SK-N-SH treated with all-trans-retinoic acid at 6 μM for 48 hours (cell line): ENCODE results near the gene SREBF2.

Experiments
- CREB5 ChIP-seq: fragments of 250-450 bp; sonication (Bioruptor Pico); IDR thresholded peaks from 2 replicates; pipeline ENCODE4 v1.5.1; 2020; ENCODE audit warnings: low read depth, mild to moderate bottlenecking, moderate library complexity
- ESRRG ChIP-seq: fragments of 250-450 bp; sonication (Bioruptor Pico); IDR thresholded peaks from 2 replicates; pipeline ENCODE4 v1.6.1; 2021; ENCODE audit warnings: mild to moderate bottlenecking
- ISL1 ChIP-seq: fragments of 250-450 bp; sonication (Bioruptor Pico); IDR thresholded peaks from 2 replicates; pipeline ENCODE4 v2.1.2; 2022; ENCODE audit warnings: mild to moderate bottlenecking, moderate library complexity
- TCF4 ChIP-seq: fragments of 250-450 bp; sonication (Bioruptor Pico); IDR thresholded peaks from 2 replicates; pipeline ENCODE4 v1.8.0; 2021; ENCODE audit warnings: mild to moderate bottlenecking, moderate library complexity, borderline replicate concordance
- TOX ChIP-seq: fragments of 250-450 bp; sonication (Bioruptor Pico); IDR thresholded peaks from 2 replicates; pipeline ENCODE4 v1.8.0; 2021; ENCODE audit warnings: mild to moderate bottlenecking, moderate library complexity, borderline replicate concordance
- ZFP30 ChIP-seq: fragments of 450-650 bp; formaldehyde crosslinking; IDR thresholded peaks from 2 replicates; pipeline ENCODE4 v1.5.0; 2022; ENCODE audit warnings: mild to moderate bottlenecking, moderate library complexity
- TF ChIP-seq, protein P1 (sequence below): fragments of 250-450 bp; sonication (Bioruptor Pico); IDR thresholded peaks from 2 replicates; pipeline ENCODE4 v1.5.1; 2021; ENCODE audit warnings: mild to moderate bottlenecking, moderate library complexity
- TF ChIP-seq, protein P2 (sequence below): fragments of 250-450 bp; sonication (Bioruptor Pico); IDR thresholded peaks from 2 replicates; pipeline ENCODE4 v1.8.0; 2020; ENCODE audit warnings: mild to moderate bottlenecking, moderate library complexity, borderline replicate concordance

GRCh38 chr22:41940832-41941765, 108.2 kb downstream of the SREBF2 start:
- no peak for TF ChIP-seq CREB5 (CRISPR knock-in tag)
- TF ChIP-seq, protein P1, sequence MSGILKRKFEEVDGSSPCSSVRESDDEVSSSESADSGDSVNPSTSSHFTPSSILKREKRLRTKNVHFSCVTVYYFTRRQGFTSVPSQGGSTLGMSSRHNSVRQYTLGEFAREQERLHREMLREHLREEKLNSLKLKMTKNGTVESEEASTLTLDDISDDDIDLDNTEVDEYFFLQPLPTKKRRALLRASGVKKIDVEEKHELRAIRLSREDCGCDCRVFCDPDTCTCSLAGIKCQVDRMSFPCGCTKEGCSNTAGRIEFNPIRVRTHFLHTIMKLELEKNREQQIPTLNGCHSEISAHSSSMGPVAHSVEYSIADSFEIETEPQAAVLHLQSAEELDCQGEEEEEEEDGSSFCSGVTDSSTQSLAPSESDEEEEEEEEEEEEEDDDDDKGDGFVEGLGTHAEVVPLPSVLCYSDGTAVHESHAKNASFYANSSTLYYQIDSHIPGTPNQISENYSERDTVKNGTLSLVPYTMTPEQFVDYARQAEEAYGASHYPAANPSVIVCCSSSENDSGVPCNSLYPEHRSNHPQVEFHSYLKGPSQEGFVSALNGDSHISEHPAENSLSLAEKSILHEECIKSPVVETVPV (CRISPR knock-in tag): no peak
- TF ChIP-seq ZFP30 (CRISPR knock-in tag): no peak
- TF ChIP-seq, protein P2, sequence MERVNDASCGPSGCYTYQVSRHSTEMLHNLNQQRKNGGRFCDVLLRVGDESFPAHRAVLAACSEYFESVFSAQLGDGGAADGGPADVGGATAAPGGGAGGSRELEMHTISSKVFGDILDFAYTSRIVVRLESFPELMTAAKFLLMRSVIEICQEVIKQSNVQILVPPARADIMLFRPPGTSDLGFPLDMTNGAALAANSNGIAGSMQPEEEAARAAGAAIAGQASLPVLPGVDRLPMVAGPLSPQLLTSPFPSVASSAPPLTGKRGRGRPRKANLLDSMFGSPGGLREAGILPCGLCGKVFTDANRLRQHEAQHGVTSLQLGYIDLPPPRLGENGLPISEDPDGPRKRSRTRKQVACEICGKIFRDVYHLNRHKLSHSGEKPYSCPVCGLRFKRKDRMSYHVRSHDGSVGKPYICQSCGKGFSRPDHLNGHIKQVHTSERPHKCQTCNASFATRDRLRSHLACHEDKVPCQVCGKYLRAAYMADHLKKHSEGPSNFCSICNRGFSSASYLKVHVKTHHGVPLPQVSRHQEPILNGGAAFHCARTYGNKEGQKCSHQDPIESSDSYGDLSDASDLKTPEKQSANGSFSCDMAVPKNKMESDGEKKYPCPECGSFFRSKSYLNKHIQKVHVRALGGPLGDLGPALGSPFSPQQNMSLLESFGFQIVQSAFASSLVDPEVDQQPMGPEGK (CRISPR knock-in tag): no peak
- no peak for TF ChIP-seq ESRRG (CRISPR knock-in tag)
- no peak for TF ChIP-seq ISL1 (CRISPR knock-in tag)
- TF ChIP-seq TCF4: no peak
- no peak for TF ChIP-seq TOX (CRISPR knock-in tag)
